ENCODE measurements around the gene ACBD7.

DNA sequence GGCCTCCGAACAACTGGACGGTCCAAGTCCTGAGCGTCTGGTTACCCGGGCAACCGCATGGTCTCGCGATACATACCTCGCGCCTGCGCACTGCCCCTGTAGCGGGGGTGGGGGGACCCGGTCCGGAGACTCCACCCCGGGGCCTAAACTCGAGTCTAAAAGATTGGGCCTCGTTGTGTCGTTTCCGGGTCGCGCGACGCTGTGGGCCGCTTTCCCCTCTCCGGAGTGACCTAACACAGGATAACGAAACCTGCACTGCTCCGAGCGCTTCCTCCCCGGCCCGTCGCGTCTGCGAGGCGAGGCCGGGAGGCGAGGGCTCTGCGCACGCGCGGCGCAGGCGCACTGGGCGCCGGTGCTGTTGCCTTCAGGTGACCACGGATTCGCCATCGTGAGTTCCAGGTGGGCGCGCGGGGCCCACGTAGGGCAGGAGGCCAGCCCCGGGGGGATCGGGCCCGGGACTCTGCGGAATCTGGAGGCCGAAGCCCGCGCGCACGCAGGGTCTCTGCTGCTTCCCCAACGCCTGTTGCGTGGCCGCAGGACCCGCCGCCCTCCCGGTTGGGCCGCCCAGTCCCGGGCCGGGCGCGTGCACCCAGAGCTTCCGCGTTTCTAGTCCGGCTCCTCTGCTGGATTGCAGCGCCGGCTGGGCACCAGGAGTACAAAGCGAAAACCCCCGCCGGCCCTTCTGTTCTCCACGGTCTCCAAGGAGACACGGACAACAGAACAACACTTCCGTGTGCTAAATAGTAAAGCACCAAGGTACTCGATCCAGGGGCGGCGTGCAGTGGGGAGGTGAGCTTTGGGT, 8.6 kb upstream of the ACBD7 start, which contains the start of gene RPP38:
- TF ChIP-seq, protein P1, sequence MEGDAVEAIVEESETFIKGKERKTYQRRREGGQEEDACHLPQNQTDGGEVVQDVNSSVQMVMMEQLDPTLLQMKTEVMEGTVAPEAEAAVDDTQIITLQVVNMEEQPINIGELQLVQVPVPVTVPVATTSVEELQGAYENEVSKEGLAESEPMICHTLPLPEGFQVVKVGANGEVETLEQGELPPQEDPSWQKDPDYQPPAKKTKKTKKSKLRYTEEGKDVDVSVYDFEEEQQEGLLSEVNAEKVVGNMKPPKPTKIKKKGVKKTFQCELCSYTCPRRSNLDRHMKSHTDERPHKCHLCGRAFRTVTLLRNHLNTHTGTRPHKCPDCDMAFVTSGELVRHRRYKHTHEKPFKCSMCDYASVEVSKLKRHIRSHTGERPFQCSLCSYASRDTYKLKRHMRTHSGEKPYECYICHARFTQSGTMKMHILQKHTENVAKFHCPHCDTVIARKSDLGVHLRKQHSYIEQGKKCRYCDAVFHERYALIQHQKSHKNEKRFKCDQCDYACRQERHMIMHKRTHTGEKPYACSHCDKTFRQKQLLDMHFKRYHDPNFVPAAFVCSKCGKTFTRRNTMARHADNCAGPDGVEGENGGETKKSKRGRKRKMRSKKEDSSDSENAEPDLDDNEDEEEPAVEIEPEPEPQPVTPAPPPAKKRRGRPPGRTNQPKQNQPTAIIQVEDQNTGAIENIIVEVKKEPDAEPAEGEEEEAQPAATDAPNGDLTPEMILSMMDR (IDR thresholded peaks at IDR 0.05): no peak
- TF ChIP-seq POLR2AphosphoS5 (IDR thresholded peaks at IDR 0.05; ENCODE audit: insufficient read depth in 1 of 2, low read depth in 1 of 2): peak; percentile 82 to 85
- TF ChIP-seq POLR2A (IDR thresholded peaks at IDR 0.05): no peak

All from vagina (tissue), 2 donors.